ENCODE data around the gene RBM15B.

The RBM15B gene

DNA sequence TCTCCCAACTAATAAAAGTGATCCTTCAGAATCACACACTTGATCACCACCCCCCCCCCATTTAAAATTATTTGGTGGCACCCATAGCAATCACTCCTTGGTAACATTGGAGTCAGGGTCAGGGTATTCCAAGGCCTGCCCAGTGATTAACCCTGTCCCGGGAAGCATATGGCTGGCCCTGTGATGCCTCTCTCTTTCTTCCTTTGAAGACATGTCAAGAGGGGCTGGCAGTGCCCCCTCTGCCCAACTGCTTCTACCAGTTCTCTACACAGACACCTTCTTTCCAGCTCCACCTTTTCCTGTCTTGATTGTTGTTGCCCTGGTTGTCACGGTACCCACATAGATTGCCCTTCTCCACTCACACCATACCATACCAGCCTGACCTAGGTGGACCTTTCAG is 36.9 kb upstream of the RBM15B start:
- CTCF ChIA-PET, result interaction anchor here (0.9 to 1.4 kb wide), 2 partner anchors 16 to 44 kb away, joined by 3 to 5 read pairs; no protein-coding TSS in a partner anchor
- no peak for DNase-seq (ENCODE audit: extremely low spot score)
- POLR2A ChIA-PET, result no interaction called here
- TF ChIP-seq, protein P1, sequence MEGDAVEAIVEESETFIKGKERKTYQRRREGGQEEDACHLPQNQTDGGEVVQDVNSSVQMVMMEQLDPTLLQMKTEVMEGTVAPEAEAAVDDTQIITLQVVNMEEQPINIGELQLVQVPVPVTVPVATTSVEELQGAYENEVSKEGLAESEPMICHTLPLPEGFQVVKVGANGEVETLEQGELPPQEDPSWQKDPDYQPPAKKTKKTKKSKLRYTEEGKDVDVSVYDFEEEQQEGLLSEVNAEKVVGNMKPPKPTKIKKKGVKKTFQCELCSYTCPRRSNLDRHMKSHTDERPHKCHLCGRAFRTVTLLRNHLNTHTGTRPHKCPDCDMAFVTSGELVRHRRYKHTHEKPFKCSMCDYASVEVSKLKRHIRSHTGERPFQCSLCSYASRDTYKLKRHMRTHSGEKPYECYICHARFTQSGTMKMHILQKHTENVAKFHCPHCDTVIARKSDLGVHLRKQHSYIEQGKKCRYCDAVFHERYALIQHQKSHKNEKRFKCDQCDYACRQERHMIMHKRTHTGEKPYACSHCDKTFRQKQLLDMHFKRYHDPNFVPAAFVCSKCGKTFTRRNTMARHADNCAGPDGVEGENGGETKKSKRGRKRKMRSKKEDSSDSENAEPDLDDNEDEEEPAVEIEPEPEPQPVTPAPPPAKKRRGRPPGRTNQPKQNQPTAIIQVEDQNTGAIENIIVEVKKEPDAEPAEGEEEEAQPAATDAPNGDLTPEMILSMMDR (IDR thresholded peaks at IDR 0.05; ENCODE audit: control extremely low read depth, extremely low read depth, low read depth, missing control alignments), result no peak

DNA sequence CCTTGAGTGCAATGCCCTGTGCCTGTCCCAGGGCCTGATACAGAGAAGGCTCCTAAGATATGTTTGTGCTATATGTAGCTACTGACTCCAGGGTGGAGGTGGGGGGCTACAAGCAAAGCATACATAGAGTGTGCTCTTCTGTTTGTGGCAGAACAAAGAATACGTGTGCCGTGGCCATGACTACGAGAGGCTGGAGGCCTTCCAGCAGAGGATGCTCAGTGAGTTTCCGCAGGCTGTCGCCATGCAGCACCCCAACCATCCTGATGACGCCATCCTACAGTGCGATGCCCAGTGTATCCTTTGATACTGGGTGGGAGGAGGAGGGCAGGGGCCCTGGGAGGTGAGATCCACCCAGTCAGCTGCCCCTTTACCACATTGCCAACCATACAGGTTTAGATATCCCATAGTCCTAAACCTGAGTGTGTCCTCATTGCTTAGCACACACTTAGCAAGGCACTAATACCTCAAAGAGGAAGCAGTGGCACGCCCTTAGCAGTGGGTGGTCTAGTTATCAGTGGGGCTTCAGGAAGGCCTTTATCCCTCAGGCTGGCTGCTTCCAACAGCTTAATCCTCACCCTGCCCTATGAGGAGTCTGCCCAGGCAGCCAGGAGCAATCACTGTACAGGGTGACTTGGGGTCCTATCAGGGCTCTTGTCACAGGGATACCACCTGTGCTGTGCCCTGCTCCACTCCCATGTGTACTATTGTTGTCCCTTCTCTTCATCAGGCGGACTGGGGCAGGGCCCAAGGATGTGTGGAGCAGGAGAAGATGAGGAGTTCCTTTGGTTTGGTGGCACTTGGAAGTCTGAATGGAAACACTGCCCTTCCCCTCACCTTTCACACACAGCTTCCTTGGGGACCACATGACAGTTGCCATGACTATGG is 36.1 kb upstream of the RBM15B start:
- TF ChIP-seq, protein P1 (IDR thresholded peaks at IDR 0.05; ENCODE audit: control extremely low read depth, extremely low read depth, low read depth, missing control alignments), result no peak
- POLR2A ChIA-PET, result no interaction called here
- DNase-seq (ENCODE audit: extremely low spot score), result no peak
- CTCF ChIA-PET, result interaction anchor here (0.9 to 1.4 kb wide), 3 partner anchors 15 to 45 kb away, joined by 3 to 5 read pairs (median 3); no protein-coding TSS in a partner anchor

DNA sequence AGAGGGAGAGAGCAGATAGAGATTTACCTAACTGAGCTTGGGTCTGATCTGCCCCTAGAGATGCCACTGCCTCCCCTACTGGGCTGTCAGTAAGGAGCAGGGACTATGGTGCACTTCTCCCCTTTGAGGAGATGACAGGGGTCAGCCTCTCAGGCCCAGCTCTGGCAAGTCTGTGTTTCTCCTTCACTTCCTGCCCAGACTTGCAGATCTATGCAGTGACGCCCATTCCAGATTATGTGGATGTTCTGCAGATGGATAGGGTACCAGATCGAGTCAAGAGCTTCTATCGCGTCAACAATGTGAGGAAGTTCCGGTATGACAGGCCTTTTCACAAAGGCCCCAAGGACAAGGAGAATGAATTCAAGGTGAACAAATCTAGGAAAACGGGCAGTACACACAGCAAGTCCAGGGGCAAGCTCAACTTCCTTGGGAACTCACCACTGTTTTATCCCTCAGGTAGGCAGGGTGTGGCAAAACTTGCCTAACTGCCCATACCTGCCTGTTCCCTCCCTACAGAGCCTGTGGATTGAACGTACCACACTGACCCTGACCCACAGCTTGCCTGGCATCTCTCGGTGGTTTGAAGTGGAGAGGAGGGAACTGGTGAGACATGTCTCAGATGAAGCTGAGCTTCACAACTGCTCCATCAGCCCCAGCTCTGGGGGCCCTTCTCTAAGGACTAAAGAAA is 35.0 kb upstream of the RBM15B start:
- no peak for DNase-seq (ENCODE audit: extremely low spot score)
- POLR2A ChIA-PET, result no interaction called here
- TF ChIP-seq, protein P1 (IDR thresholded peaks at IDR 0.05; ENCODE audit: control extremely low read depth, extremely low read depth, low read depth, missing control alignments), result no peak
- CTCF ChIA-PET, result interaction anchor here (1.2 to 1.4 kb wide), 2 partner anchors 16 to 46 kb away, joined by 3 to 5 read pairs; no protein-coding TSS in a partner anchor

DNA sequence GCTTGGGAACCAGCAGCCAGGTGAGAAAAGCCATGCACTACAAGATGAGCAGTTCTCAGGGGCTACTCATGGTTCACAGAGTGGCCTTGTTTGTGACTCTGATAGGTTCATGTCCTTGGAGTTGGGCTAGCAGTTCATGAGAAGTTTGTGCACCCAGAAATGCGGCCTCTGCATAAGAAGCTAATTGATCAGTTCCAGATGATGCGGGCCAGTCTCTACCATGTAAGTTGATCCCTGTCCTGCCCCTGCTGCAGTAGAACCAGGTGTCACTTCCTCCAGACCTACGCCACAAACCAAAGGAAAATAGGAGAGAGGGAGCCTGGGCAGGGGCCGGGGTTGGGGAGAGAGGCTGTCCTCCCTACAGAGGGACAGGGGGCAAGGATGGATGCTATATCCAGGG is 33.2 kb upstream of the RBM15B start:
- ChIA-PET CTCF (no interaction called here), POLR2A (no interaction called here)
- no peak for DNase-seq (ENCODE audit: extremely low spot score)
- TF ChIP-seq, protein P1 (IDR thresholded peaks at IDR 0.05; ENCODE audit: control extremely low read depth, extremely low read depth, low read depth, missing control alignments), result no peak

DNA sequence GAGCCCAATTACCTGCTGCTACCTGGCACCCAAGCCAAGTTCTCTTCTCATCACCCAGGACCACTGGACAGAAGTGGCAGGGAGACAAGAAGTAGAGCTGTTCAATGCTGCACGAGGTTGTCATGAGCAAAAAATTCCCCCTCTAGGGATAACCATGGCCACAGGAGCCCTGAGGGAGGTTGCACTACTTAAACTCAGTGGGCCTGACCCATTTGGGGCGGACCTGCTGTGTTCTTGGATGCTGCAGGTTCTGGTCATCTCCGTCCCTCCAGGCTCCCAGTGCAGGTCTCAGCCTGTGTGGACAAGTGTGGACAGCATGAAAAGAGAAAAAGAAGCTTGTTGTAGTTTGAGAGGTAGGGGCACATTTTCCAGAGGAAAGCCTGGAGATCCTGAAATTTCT is 32.1 kb upstream of the RBM15B start:
- no peak for DNase-seq (ENCODE audit: extremely low spot score)
- ChIA-PET CTCF (interaction anchor here (1.1 to 1.4 kb wide), 2 partner anchors 19 to 90 kb away, joined by 3 read pairs; no protein-coding TSS in a partner anchor), POLR2A (no interaction called here)
- TF ChIP-seq, protein P1 (IDR thresholded peaks at IDR 0.05; ENCODE audit: control extremely low read depth, extremely low read depth, low read depth, missing control alignments), result no peak

DNA sequence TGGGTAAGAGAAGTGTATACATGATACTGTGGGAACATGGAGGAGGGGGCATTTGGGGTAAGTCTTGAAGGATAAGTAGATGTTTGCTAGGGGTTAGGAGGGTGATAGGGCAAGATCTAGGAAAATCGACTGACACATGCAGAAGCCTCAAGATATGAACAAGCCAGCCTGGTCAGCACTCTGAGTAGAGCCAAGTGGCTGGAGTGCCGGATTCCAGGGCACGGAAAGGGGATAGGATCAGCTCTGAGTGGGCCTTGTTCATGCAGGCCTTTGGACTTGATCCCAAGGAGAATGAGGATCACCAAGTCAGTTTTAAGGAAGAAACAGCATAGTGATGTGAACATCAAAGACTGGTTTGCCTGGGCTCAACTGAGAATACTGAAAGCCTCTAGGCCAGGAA is 30.3 kb upstream of the RBM15B start:
- CTCF ChIA-PET, result interaction anchor here (3.1 kb wide), 1 partner anchor 11 kb away, joined by 11 read pairs; no protein-coding TSS in a partner anchor
- no peak for DNase-seq (ENCODE audit: extremely low spot score)
- POLR2A ChIA-PET, result interaction anchor here (0.6 kb wide), 1 partner anchor 163 kb away, joined by 3 read pairs; no protein-coding TSS in a partner anchor

More for the DNA sequence above, 30.3 kb upstream of the RBM15B start:
- TF ChIP-seq, protein P1 (IDR thresholded peaks at IDR 0.05; ENCODE audit: control extremely low read depth, extremely low read depth, low read depth, missing control alignments), result no peak

Measured in GM10248 (cell line).